Activated naive CD4-positive, alpha-beta T cell treated with anti-CD3 and anti-CD28 coated beads, Interleukin-2, amount 50 U/mL, for 24 hours (primary cell): ENCODE results near the gene CRYBA4.

Source experiments
- H3K27ac Mint-ChIP-seq: one replicate; pipeline ENCODE4 v1.8.0; 2021; ENCODE audit warnings: mild to moderate bottlenecking, mixed read lengths
- H3K27me3 Mint-ChIP-seq: one replicate; pipeline ENCODE4 v1.8.0; 2021; ENCODE audit warnings: mixed read lengths
- H3K36me3 Mint-ChIP-seq: one replicate; pipeline ENCODE4 v1.8.0; 2021; ENCODE audit warnings: mixed read lengths
- H3K4me1 Mint-ChIP-seq: one replicate; pipeline ENCODE4 v1.8.0; 2021; ENCODE audit warnings: mixed read lengths
- H3K4me3 Mint-ChIP-seq: one replicate; pipeline ENCODE4 v1.8.0; 2021; ENCODE audit warnings: mild to moderate bottlenecking, mixed read lengths
- H3K9me3 Mint-ChIP-seq: one replicate; pipeline ENCODE4 v1.8.0; 2021; ENCODE audit warnings: mixed read lengths

CRYBA4 gene

DNA sequence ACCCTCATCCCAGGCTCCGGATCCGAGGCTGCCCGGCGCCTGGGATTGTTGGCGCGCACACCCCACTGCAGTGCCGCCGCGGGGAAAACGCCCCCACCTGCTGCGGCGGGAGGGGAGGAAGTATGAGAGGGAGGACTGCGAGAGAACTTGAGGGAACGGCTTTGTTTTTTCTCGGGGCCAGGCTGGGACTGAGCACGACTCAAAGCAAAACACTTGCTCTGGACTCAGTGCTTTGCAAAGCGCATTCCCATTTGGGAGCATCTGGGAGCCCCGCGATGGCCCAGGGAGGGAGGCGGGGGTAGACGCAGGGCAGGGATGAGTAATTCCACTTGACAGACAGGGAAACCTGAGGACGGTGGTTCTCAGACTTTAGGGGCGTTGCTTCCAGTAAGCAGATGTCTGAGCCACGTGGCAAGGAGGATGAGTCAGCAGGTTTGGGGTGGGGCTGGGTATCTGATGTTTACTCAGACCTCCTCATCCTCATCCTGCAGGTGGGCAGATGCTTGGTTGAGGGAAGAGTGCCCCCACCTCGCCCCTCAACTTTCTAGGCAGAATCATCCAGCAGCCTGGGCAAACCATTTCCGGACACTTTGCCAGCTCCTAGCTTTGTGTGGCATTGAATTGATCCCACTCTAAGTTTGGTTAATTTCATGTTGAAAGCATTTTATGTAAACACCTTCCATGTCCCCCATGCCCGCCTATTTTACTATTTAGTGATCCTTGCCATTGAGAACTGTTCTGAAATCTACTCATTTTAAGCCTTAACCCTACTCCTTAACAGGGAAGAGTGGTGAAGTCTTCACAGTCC is 37.1 kb downstream of the CRYBA4 start:
- H3K36me3 Mint-ChIP-seq, result no peaks in the 10 kb centered on the region
- H3K4me3 Mint-ChIP-seq, result peak overlapping the region; percentile 90
- no peaks in the 10 kb centered on the region for H3K9me3 Mint-ChIP-seq
- no peaks in the 10 kb centered on the region for H3K27me3 Mint-ChIP-seq
- H3K27ac Mint-ChIP-seq, result peak overlapping the region; percentile 51
- H3K4me1 Mint-ChIP-seq, result peaks cover 26% of the 10 kb centered on the region

- no peak overlapping the region for H3K4me3 Mint-ChIP-seq
- H3K27ac Mint-ChIP-seq, result no peak overlapping the region
- H3K27me3 Mint-ChIP-seq, result no peaks in the 10 kb centered on the region
- peaks cover 39% of the 10 kb centered on the region for H3K4me1 Mint-ChIP-seq
- no peaks in the 10 kb centered on the region for H3K36me3 Mint-ChIP-seq
- no peaks in the 10 kb centered on the region for H3K9me3 Mint-ChIP-seq
These were observed 38.6 kb downstream of the CRYBA4 start for GRCh38 chr22:26660356-26660755.

GRCh38 chr22:26660961-26661578 is 39.3 kb downstream of the CRYBA4 start:
- H3K4me3 Mint-ChIP-seq, result no peak overlapping the region
- H3K36me3 Mint-ChIP-seq, result no peaks in the 10 kb centered on the region

GRCh38 chr22:26662160-26662559 is 40.4 kb downstream of the CRYBA4 start:
- Mint-ChIP-seq H3K9me3 (no peaks in the 10 kb centered on the region), H3K27ac (no peak overlapping the region), H3K27me3 (no peaks in the 10 kb centered on the region), H3K36me3 (no peaks in the 10 kb centered on the region), H3K4me1 (peaks cover 47% of the 10 kb centered on the region), H3K4me3 (no peak overlapping the region)

More at GRCh38 chr22:26660961-26661578, 39.3 kb downstream of the CRYBA4 start:
- Mint-ChIP-seq H3K9me3 (no peaks in the 10 kb centered on the region), H3K27me3 (no peaks in the 10 kb centered on the region), H3K4me1 (peaks cover 46% of the 10 kb centered on the region), H3K27ac (no peak overlapping the region)

GRCh38 chr22:26663374-26663923 is 41.7 kb downstream of the CRYBA4 start:
- Mint-ChIP-seq H3K4me1 (peaks cover 37% of the 10 kb centered on the region), H3K27ac (no peak overlapping the region), H3K36me3 (no peaks in the 10 kb centered on the region), H3K27me3 (no peaks in the 10 kb centered on the region), H3K9me3 (no peaks in the 10 kb centered on the region), H3K4me3 (no peak overlapping the region)

DNA sequence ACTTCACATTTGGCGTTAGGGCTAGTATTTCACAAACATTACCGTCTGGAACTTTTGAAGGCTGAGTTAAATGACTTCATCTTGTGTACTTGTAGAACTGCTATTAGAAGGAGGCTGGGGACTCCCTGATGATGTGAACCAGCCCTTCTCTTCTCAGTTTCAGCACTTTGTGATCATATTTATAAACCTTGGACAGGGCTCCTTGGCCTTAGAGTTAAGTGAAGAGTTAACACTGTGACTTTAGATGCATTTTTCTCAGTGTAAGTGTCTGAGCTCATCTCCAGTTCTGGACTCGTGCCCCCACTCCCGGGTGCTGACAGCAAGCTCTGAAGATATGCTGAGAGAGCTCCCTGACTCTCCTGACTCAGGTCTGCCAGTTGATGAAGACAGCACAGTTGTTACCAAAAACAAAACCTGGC is 44.1 kb downstream of the CRYBA4 start:
- Mint-ChIP-seq H3K36me3 (no peaks in the 10 kb centered on the region), H3K4me1 (peaks cover 46% of the 10 kb centered on the region), H3K27me3 (no peaks in the 10 kb centered on the region), H3K9me3 (no peaks in the 10 kb centered on the region), H3K4me3 (peak overlapping the region; percentile 66), H3K27ac (no peak overlapping the region)

DNA sequence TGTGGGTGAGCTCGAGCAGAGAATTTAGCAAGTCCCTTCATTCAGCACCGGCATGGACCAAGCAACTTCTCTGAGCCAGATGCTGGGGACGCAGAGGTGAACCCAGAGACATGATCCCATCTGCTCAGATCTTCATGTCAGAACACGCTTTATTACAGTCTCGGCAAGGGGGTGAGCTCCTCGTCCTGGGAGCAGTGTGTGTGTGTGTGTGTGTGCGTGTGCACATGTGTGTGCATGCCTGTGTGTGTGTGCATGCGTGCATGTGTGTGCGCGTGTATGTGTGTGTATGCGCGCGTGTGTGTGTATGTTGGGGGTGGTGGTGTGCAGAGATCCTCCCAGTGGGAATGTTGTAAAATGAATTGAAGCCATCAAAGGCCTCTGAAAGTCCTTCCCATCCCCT is 45.4 kb downstream of the CRYBA4 start:
- H3K27me3 Mint-ChIP-seq, result no peaks in the 10 kb centered on the region
- H3K4me1 Mint-ChIP-seq, result peaks cover 55% of the 10 kb centered on the region
- H3K27ac Mint-ChIP-seq, result no peak overlapping the region
- no peak overlapping the region for H3K4me3 Mint-ChIP-seq
- H3K36me3 Mint-ChIP-seq, result no peaks in the 10 kb centered on the region
- no peaks in the 10 kb centered on the region for H3K9me3 Mint-ChIP-seq

GRCh38 chr22:26669060-26669481 is 47.3 kb downstream of the CRYBA4 start:
- Mint-ChIP-seq H3K36me3 (peaks cover 1% of the 10 kb centered on the region), H3K4me3 (no peak overlapping the region), H3K27ac (no peak overlapping the region), H3K9me3 (no peaks in the 10 kb centered on the region), H3K27me3 (no peaks in the 10 kb centered on the region), H3K4me1 (peaks cover 70% of the 10 kb centered on the region)

- Mint-ChIP-seq H3K36me3 (peaks cover 3% of the 10 kb centered on the region), H3K4me3 (peak overlapping the region; percentile 59), H3K27ac (no peak overlapping the region), H3K4me1 (peaks cover 70% of the 10 kb centered on the region), H3K9me3 (no peaks in the 10 kb centered on the region), H3K27me3 (no peaks in the 10 kb centered on the region)
These were observed 48.7 kb downstream of the CRYBA4 start for GRCh38 chr22:26670459-26670858.

DNA sequence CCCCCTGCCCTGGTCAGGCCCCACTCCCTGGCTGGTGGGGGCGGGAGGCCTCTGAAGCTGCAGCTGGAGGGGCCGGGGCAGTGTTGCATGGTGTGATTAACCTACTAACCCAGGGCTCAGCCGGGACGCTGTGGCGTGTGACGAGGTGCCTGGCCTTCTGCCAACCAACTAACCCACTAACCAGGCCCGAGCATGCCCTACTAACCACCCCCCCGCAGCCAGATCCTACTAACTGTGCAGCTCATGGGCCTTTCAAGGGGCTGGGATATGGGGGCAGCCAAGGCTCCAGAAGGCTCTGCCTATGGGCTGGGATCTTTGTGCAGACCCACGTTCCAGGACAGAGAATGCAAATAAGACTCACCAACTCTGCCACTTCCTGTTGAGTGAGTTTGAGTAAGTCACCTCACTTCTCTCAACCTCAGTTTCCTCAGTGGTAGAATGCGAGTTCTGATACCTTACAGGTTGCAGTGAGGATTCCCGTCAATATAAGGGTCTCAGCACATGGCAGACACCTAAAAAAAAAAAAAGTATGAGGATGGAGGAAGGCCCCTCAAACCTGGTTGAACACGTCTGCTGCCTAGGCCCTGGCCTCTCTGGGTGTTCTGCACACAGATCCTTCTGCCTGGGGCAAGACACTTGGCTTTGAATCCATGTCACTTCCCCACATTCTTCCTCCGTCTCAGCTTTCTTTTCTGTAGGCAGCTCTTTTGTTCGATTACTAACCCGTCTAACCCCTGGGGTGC is 49.7 kb downstream of the CRYBA4 start:
- Mint-ChIP-seq H3K27me3 (no peaks in the 10 kb centered on the region), H3K9me3 (no peaks in the 10 kb centered on the region), H3K36me3 (peaks cover 3% of the 10 kb centered on the region), H3K27ac (peak overlapping the region; percentile 96), H3K4me1 (peaks cover 73% of the 10 kb centered on the region), H3K4me3 (peak overlapping the region; percentile 97)

DNA sequence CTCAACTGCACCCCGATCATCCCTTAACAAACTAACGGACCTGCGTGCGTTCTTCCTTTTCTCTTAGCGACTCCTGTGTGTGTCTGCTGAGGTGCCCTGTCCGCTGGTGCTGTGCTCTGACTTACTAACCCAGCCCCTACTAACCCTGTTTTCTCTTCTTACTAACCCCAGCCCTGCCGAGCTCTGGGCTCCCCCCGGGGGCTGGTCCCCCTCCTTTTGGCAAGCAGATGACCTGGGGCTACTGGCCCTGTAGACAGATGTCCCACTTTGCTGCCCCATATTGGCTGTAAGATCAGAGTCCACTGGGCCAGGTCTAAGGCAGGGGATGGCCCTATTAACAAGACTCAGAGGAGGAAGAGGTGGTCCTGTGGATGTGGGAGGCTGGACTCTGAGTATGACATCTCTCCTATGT is 50.3 kb downstream of the CRYBA4 start:
- no peaks in the 10 kb centered on the region for H3K27me3 Mint-ChIP-seq
- H3K4me3 Mint-ChIP-seq, result peak overlapping the region; percentile 97
- H3K4me1 Mint-ChIP-seq, result peaks cover 77% of the 10 kb centered on the region
- no peaks in the 10 kb centered on the region for H3K9me3 Mint-ChIP-seq
- peak overlapping the region; percentile 96 for H3K27ac Mint-ChIP-seq
- peaks cover 3% of the 10 kb centered on the region for H3K36me3 Mint-ChIP-seq

DNA sequence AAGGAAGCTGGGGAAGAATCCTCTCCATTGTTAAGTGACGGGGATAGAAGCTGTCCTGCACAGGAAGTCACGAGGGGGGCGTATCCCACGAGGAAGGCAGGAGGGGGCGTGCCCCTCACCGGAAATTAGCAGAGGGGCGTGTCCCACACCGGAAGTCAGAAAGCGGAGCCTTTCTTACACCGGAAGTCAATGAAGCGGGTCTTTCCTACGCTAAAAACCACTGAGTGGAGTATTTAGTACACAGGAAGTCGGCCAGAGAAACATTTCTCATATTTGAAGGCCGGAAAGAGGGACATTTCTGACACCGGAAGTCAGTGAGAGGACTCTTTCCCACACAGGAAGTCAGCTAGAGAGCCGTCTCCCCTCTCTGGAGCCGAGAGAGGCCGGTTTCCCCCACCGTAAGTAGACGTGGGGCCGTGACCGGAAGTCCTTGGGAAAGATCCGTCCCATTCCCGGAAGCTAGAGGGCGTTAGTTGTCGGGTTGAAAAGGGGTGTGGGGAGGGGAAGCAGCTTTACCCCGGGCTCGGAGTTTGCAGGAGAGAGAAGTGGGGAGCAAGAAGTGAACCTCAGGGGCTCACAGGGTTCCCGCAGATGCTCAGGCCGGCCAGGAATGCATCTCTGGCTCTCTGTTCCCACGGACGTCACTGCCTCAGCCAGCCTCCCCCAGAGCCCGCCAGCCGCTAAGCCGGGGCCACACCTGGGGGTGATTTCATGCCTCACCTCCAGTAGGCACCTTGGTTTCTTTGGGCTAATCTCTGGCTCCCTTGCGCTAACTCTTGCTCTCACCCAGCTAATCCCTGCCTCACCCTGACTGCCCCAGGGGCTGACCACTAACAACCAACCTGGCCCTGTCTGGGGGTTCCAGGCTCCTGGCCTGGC is 51.1 kb downstream of the CRYBA4 start:
- Mint-ChIP-seq H3K27ac (peak overlapping the region; percentile 96), H3K4me1 (peaks cover 85% of the 10 kb centered on the region), H3K27me3 (no peaks in the 10 kb centered on the region), H3K4me3 (peak overlapping the region; percentile 97), H3K9me3 (no peaks in the 10 kb centered on the region), H3K36me3 (peaks cover 3% of the 10 kb centered on the region)

DNA sequence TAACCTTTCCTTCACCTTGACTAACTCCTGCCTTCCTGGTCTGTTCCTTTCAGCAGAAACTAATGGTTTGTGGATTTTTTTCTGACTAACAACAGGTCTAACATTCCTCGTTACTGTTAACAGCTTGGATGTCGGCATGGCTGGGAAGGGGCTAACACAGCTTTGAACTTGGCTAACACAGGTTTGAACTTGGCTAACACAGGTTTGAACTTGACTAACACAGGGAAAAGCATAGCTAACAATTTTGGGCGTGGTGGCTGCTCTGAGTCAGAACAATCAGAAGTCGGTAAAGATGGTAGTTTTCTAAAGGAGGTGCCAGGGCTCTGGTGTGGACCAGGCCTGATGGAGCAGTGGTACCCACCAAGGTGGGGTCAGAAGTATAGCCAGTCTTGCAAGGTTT is 51.7 kb downstream of the CRYBA4 start:
- H3K4me1 Mint-ChIP-seq, result peaks cover 92% of the 10 kb centered on the region

GRCh38 chr22:26674211-26675190 is 52.7 kb downstream of the CRYBA4 start:
- H3K4me1 Mint-ChIP-seq, result peaks cover 92% of the 10 kb centered on the region
- H3K27ac Mint-ChIP-seq, result peak overlapping the region; percentile 96
- H3K36me3 Mint-ChIP-seq, result peaks cover 3% of the 10 kb centered on the region
- no peaks in the 10 kb centered on the region for H3K27me3 Mint-ChIP-seq
- H3K4me3 Mint-ChIP-seq, result peak overlapping the region; percentile 97
- H3K9me3 Mint-ChIP-seq, result no peaks in the 10 kb centered on the region

More for the DNA sequence above, 51.7 kb downstream of the CRYBA4 start:
- no peaks in the 10 kb centered on the region for H3K27me3 Mint-ChIP-seq
- peak overlapping the region; percentile 97 for H3K4me3 Mint-ChIP-seq
- peaks cover 3% of the 10 kb centered on the region for H3K36me3 Mint-ChIP-seq
- H3K9me3 Mint-ChIP-seq, result no peaks in the 10 kb centered on the region
- peak overlapping the region; percentile 96 for H3K27ac Mint-ChIP-seq
